WTC11 (cell line): ENCODE data around the gene DUSP1. TPM values are rescaled to one million over a fixed set of nuclear protein-coding genes. Genes with fewer than 3 reads are reported as not detected.

ENCODE experiments used
- ATAC-seq: fragments of 200-7000 bp; cut with Tn5 transposase; 2 replicates; pipeline ENCODE4 v1.10.0; 2021; ENCODE audit warnings: mild to moderate bottlenecking, moderate library complexity
- CTCF ChIA-PET: fragments of 300-600 bp; sonication (Branson Sonifier 250); formaldehyde crosslinking; loops from one replicate; lab custom pipeline; 2021; ENCODE audit warnings: antibody characterized with exemption; lab: Charles Lee
- POLR2A ChIA-PET: fragments of 350-600 bp; sonication (Branson Sonifier 250); formaldehyde crosslinking; loops from one replicate; lab custom pipeline; 2021; ENCODE audit warnings: antibody characterized with exemption; lab: Charles Lee
- DNase-seq: peaks from one replicate; pipeline ENCODE4 v3.0.0; 2021; ENCODE audit warnings: low spot score
- H3K27ac Mint-ChIP-seq: 2 replicates; pipeline ENCODE4 v1.8.0; 2021; ENCODE audit warnings: mixed read lengths
- H3K27me3 Mint-ChIP-seq: 2 replicates; pipeline ENCODE4 v1.8.0; 2021; ENCODE audit warnings: low read depth, mild to moderate bottlenecking, moderate library complexity, mixed read lengths
- H3K36me3 Mint-ChIP-seq: 2 replicates; pipeline ENCODE4 v1.8.0; 2021; ENCODE audit warnings: mixed read lengths
- H3K4me1 Mint-ChIP-seq: 2 replicates; pipeline ENCODE4 v1.8.0; 2022; ENCODE audit warnings: mixed read lengths
- H3K4me3 Mint-ChIP-seq: 2 replicates; pipeline ENCODE4 v1.8.0; 2021; ENCODE audit warnings: mild to moderate bottlenecking, moderate library complexity, mixed read lengths
- H3K9me3 Mint-ChIP-seq: 2 replicates; pipeline ENCODE4 v1.8.0; 2021; ENCODE audit warnings: mixed read lengths
- FOXP1 ChIP-seq: sonication (generic); formaldehyde crosslinking; IDR thresholded peaks from 2 replicates; pipeline ENCODE4 v1.8.0; 2022; ENCODE audit warnings: missing genetic modification reagents, mild to moderate bottlenecking, moderate library complexity, borderline replicate concordance
- KAT7 ChIP-seq: sonication (generic); formaldehyde crosslinking; IDR thresholded peaks from 2 replicates; pipeline ENCODE4 v1.8.1; 2023; ENCODE audit warnings: missing genetic modification reagents, mild to moderate bottlenecking, borderline replicate concordance
- MYBL2 ChIP-seq: sonication (generic); formaldehyde crosslinking; IDR thresholded peaks from 2 replicates; pipeline ENCODE4 v1.8.1; 2023; ENCODE audit warnings: mild to moderate bottlenecking, moderate library complexity, missing genetic modification reagents
- NFATC4 ChIP-seq: fragments of 250-450 bp; sonication (Bioruptor Pico); IDR thresholded peaks from 2 replicates; pipeline ENCODE4 v1.9.0; 2021; ENCODE audit warnings: mild to moderate bottlenecking
- NFE2L1 ChIP-seq: sonication (generic); formaldehyde crosslinking; IDR thresholded peaks from 2 replicates; pipeline ENCODE4 v1.8.1; 2023; ENCODE audit warnings: missing genetic modification reagents
- NR2C2 ChIP-seq: sonication (generic); formaldehyde crosslinking; IDR thresholded peaks from 2 replicates; pipeline ENCODE4 v1.8.0; 2022; ENCODE audit warnings: mild to moderate bottlenecking, missing genetic modification reagents
- SMAD3 ChIP-seq: sonication (generic); formaldehyde crosslinking; IDR thresholded peaks from 2 replicates; pipeline ENCODE4 v1.8.0; 2022; ENCODE audit warnings: missing genetic modification reagents, mild to moderate bottlenecking, borderline replicate concordance
- SP1 ChIP-seq: sonication (generic); formaldehyde crosslinking; conservative IDR thresholded peaks from 2 replicates; pipeline ENCODE4 v1.8.1; 2022; ENCODE audit warnings: missing genetic modification reagents
- TP53 ChIP-seq: sonication (generic); formaldehyde crosslinking; IDR thresholded peaks from 2 replicates; pipeline ENCODE4 v1.8.1; 2023; ENCODE audit warnings: mild to moderate bottlenecking, missing genetic modification reagents
- ZNF138 ChIP-seq: sonication (generic); formaldehyde crosslinking; conservative IDR thresholded peaks from 2 replicates; pipeline ENCODE4 v1.8.1; 2022; ENCODE audit warnings: mild to moderate bottlenecking, moderate library complexity, missing genetic modification reagents
- total RNA-seq: library from RNA; stranded (reverse); gene quantifications from 3 replicates; pipeline ENCODE4 v1.2.3, GENCODE V29; 2021
- TF ChIP-seq, protein P1 (sequence below): sonication (generic); formaldehyde crosslinking; IDR thresholded peaks from 2 replicates; pipeline ENCODE4 v1.8.0; 2023; ENCODE audit warnings: mild to moderate bottlenecking, missing genetic modification reagents
- TF ChIP-seq, protein P2 (sequence below): sonication (generic); formaldehyde crosslinking; IDR thresholded peaks from 2 replicates; pipeline ENCODE4 v1.8.0; 2022; ENCODE audit warnings: mild to moderate bottlenecking, missing genetic modification reagents
- TF ChIP-seq, protein P3 (sequence below): fragments of 250-450 bp; sonication (Bioruptor Pico); IDR thresholded peaks from 2 replicates; pipeline ENCODE4 v2.1.2; 2022; ENCODE audit warnings: mild to moderate bottlenecking, moderate library complexity
- TF ChIP-seq, protein P4 (sequence below): fragments of 250-450 bp; sonication (Bioruptor Pico); IDR thresholded peaks from 2 replicates; pipeline ENCODE4 v1.9.0; 2021; ENCODE audit warnings: mild to moderate bottlenecking, borderline replicate concordance
- TF ChIP-seq, protein P5 (sequence below): sonication (generic); formaldehyde crosslinking; IDR thresholded peaks from 2 replicates; pipeline ENCODE4 v1.8.0; 2022; ENCODE audit warnings: mild to moderate bottlenecking, missing genetic modification reagents
- TF ChIP-seq, protein P6 (sequence below): sonication (generic); formaldehyde crosslinking; IDR thresholded peaks from 2 replicates; pipeline ENCODE4 v1.8.0; 2023; ENCODE audit warnings: missing genetic modification reagents
- TF ChIP-seq, protein P7 (sequence below): sonication (generic); formaldehyde crosslinking; IDR thresholded peaks from 2 replicates; pipeline ENCODE4 v1.8.1; 2022; ENCODE audit warnings: missing genetic modification reagents, borderline replicate concordance

Gene DUSP1
- total RNA-seq, 1 experiment from 2014 or later, result 9.5 TPM

DNA sequence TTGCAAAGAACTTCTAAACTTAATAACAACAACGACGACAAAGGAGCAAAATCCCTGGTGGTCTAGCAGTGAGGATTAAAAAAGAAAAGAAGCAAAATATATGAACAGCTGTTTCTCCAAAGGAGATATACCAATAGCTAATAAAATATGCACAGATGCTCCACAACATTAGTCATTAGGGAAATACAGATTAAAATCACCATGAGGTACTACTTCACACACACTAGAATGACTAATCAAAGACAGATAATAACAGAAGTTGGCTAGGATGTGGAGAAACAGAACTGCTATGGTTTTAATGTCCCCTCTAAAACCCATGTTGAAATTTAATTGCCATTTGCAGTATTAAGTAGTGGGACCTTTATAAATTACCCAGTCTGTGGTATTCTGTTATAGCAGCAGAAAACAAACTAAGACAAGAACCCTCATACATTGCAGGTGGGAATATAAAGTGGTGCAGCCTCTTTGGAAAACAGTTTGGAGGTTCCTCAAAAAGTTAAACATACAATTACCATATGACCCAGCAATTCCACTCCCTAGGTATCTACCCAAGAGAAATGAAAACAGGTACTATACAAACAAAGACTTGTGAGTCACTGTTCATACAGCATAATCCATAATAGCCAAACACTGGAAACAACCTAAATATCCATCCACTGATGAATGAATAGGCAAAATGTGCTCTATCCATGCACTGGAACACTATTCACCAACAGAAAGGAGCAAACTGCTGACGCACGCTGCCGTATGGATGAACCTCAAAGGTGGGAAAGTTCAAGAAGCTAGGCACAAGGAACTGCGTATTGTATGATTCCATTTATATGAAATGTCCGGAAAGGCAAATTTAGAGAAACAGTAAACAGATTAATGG is 11.4 kb upstream of the DUSP1 start:
- Mint-ChIP-seq H3K4me3 (no peak overlapping the region), H3K36me3 (no peaks in the 10 kb centered on the region), H3K4me1 (peaks cover 8% of the 10 kb centered on the region), H3K27me3 (peaks cover 5% of the 10 kb centered on the region), H3K9me3 (no peaks in the 10 kb centered on the region), H3K27ac (no peak overlapping the region)
- no peak for TF ChIP-seq KAT7 (CRISPR knock-in tag)
- TF ChIP-seq, protein P1, sequence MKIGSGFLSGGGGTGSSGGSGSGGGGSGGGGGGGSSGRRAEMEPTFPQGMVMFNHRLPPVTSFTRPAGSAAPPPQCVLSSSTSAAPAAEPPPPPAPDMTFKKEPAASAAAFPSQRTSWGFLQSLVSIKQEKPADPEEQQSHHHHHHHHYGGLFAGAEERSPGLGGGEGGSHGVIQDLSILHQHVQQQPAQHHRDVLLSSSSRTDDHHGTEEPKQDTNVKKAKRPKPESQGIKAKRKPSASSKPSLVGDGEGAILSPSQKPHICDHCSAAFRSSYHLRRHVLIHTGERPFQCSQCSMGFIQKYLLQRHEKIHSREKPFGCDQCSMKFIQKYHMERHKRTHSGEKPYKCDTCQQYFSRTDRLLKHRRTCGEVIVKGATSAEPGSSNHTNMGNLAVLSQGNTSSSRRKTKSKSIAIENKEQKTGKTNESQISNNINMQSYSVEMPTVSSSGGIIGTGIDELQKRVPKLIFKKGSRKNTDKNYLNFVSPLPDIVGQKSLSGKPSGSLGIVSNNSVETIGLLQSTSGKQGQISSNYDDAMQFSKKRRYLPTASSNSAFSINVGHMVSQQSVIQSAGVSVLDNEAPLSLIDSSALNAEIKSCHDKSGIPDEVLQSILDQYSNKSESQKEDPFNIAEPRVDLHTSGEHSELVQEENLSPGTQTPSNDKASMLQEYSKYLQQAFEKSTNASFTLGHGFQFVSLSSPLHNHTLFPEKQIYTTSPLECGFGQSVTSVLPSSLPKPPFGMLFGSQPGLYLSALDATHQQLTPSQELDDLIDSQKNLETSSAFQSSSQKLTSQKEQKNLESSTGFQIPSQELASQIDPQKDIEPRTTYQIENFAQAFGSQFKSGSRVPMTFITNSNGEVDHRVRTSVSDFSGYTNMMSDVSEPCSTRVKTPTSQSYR (CRISPR knock-in tag), result no peak
- no peak for TF ChIP-seq SMAD3 (CRISPR knock-in tag)
- TF ChIP-seq, protein P2, sequence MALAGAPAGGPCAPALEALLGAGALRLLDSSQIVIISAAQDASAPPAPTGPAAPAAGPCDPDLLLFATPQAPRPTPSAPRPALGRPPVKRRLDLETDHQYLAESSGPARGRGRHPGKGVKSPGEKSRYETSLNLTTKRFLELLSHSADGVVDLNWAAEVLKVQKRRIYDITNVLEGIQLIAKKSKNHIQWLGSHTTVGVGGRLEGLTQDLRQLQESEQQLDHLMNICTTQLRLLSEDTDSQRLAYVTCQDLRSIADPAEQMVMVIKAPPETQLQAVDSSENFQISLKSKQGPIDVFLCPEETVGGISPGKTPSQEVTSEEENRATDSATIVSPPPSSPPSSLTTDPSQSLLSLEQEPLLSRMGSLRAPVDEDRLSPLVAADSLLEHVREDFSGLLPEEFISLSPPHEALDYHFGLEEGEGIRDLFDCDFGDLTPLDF (CRISPR knock-in tag), result no peak
- TF ChIP-seq, protein P3, sequence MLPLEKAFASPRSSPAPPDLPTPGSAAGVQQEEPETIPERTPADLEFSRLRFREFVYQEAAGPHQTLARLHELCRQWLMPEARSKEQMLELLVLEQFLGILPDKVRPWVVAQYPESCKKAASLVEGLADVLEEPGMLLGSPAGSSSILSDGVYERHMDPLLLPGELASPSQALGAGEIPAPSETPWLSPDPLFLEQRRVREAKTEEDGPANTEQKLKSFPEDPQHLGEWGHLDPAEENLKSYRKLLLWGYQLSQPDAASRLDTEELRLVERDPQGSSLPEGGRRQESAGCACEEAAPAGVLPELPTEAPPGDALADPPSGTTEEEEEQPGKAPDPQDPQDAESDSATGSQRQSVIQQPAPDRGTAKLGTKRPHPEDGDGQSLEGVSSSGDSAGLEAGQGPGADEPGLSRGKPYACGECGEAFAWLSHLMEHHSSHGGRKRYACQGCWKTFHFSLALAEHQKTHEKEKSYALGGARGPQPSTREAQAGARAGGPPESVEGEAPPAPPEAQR (CRISPR knock-in tag), result no peak
- TF ChIP-seq, protein P4, sequence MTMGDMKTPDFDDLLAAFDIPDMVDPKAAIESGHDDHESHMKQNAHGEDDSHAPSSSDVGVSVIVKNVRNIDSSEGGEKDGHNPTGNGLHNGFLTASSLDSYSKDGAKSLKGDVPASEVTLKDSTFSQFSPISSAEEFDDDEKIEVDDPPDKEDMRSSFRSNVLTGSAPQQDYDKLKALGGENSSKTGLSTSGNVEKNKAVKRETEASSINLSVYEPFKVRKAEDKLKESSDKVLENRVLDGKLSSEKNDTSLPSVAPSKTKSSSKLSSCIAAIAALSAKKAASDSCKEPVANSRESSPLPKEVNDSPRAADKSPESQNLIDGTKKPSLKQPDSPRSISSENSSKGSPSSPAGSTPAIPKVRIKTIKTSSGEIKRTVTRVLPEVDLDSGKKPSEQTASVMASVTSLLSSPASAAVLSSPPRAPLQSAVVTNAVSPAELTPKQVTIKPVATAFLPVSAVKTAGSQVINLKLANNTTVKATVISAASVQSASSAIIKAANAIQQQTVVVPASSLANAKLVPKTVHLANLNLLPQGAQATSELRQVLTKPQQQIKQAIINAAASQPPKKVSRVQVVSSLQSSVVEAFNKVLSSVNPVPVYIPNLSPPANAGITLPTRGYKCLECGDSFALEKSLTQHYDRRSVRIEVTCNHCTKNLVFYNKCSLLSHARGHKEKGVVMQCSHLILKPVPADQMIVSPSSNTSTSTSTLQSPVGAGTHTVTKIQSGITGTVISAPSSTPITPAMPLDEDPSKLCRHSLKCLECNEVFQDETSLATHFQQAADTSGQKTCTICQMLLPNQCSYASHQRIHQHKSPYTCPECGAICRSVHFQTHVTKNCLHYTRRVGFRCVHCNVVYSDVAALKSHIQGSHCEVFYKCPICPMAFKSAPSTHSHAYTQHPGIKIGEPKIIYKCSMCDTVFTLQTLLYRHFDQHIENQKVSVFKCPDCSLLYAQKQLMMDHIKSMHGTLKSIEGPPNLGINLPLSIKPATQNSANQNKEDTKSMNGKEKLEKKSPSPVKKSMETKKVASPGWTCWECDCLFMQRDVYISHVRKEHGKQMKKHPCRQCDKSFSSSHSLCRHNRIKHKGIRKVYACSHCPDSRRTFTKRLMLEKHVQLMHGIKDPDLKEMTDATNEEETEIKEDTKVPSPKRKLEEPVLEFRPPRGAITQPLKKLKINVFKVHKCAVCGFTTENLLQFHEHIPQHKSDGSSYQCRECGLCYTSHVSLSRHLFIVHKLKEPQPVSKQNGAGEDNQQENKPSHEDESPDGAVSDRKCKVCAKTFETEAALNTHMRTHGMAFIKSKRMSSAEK, result no peak
- ATAC-seq (no peak), DNase-seq (no peak)
- ChIA-PET CTCF (interaction anchor here (3.1 kb wide), 1 partner anchor 10 kb away, joined by 13 read pairs; no protein-coding TSS in a partner anchor), POLR2A (no interaction called here)

DNA sequence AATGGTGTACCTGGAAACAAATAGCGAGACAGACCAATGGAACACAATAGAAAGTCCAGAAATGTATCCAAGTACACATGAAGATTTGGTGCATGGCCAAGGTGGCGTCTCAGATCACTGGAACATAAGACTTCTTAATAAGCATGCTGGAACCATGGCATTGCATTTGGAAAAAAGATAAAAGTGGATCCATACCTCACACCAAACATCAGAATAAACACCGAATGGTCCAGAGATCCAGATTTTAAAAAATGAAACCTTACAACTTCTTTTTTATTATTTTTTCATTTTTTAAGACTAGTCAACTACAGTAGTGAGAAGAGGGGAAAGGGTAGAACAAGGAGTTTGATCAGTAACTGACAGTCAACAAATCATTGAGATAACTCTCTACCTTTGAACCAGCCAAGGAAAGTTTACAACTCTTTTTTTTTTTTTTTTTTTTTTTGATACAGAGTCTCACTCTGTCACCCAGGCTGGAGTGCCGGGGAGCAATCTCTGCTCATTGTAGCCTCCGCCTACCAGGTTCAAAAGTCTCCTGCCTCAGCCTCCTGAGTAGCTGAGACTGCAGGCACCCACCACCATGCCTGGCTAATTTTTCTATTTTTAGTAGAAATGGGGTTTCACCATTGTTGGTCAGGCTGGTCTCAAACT is 8.8 kb upstream of the DUSP1 start:
- Mint-ChIP-seq H3K4me3 (no peak overlapping the region), H3K4me1 (peaks cover 8% of the 10 kb centered on the region), H3K27me3 (peaks cover 6% of the 10 kb centered on the region), H3K36me3 (no peaks in the 10 kb centered on the region), H3K9me3 (no peaks in the 10 kb centered on the region), H3K27ac (no peak overlapping the region)
- CTCF ChIA-PET, result interaction anchor here (1.2 kb wide), 1 partner anchor 8 kb away, joined by 4 read pairs; no protein-coding TSS in a partner anchor
- ATAC-seq, result no peak
- POLR2A ChIA-PET, result no interaction called here
- DNase-seq, result no peak
- TF ChIP-seq, protein P5, sequence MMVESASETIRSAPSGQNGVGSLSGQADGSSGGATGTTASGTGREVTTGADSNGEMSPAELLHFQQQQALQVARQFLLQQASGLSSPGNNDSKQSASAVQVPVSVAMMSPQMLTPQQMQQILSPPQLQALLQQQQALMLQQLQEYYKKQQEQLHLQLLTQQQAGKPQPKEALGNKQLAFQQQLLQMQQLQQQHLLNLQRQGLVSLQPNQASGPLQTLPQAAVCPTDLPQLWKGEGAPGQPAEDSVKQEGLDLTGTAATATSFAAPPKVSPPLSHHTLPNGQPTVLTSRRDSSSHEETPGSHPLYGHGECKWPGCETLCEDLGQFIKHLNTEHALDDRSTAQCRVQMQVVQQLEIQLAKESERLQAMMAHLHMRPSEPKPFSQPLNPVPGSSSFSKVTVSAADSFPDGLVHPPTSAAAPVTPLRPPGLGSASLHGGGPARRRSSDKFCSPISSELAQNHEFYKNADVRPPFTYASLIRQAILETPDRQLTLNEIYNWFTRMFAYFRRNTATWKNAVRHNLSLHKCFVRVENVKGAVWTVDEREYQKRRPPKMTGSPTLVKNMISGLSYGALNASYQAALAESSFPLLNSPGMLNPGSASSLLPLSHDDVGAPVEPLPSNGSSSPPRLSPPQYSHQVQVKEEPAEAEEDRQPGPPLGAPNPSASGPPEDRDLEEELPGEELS (CRISPR knock-in tag), result no peak
- TF ChIP-seq ZNF138 (CRISPR knock-in tag) (no peak), NR2C2 (CRISPR knock-in tag) (no peak), FOXP1 (no peak), MYBL2 (CRISPR knock-in tag) (no peak), NFATC4 (CRISPR knock-in tag) (no peak), NFE2L1 (no peak), SP1 (CRISPR knock-in tag) (no peak), TP53 (CRISPR knock-in tag) (no peak)
- TF ChIP-seq, protein P6, sequence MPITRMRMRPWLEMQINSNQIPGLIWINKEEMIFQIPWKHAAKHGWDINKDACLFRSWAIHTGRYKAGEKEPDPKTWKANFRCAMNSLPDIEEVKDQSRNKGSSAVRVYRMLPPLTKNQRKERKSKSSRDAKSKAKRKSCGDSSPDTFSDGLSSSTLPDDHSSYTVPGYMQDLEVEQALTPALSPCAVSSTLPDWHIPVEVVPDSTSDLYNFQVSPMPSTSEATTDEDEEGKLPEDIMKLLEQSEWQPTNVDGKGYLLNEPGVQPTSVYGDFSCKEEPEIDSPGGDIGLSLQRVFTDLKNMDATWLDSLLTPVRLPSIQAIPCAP (CRISPR knock-in tag), result no peak
- TF ChIP-seq, protein P7, sequence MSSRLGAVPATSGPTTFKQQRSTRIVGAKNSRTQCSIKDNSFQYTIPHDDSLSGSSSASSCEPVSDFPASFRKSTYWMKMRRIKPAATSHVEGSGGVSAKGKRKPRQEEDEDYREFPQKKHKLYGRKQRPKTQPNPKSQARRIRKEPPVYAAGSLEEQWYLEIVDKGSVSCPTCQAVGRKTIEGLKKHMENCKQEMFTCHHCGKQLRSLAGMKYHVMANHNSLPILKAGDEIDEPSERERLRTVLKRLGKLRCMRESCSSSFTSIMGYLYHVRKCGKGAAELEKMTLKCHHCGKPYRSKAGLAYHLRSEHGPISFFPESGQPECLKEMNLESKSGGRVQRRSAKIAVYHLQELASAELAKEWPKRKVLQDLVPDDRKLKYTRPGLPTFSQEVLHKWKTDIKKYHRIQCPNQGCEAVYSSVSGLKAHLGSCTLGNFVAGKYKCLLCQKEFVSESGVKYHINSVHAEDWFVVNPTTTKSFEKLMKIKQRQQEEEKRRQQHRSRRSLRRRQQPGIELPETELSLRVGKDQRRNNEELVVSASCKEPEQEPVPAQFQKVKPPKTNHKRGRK, result no peak
